PFSK-1 (cell line): ENCODE results near the gene CCDC47.

Experiments
- FOXP2 ChIP-seq: optimal IDR thresholded peaks from 2 replicates; pipeline ENCODE3; 2011; ENCODE audit warnings: borderline replicate concordance, control low read depth, inconsistent platforms; ENCODE audit not compliant: insufficient read depth; ENCODE audit errors: extremely low read length, extremely low read depth
- POLR2AphosphoS5 ChIP-seq: IDR thresholded peaks from 2 replicates; pipeline ENCODE4 v1.6.1; 2012; ENCODE audit warnings: low read depth, mild to moderate bottlenecking, control low read depth, low read length, moderate library complexity
- SIN3A ChIP-seq: IDR thresholded peaks from 2 replicates; pipeline ENCODE4 v1.6.1; 2012; ENCODE audit warnings: mild to moderate bottlenecking, low read length, moderate library complexity, borderline replicate concordance; ENCODE audit not compliant: insufficient read depth
- TAF1 ChIP-seq: IDR thresholded peaks from 2 replicates; pipeline ENCODE4 v1.6.1; 2012; ENCODE audit warnings: low read length, control low read depth, borderline replicate concordance; ENCODE audit not compliant: insufficient read depth
- TF ChIP-seq, protein P1 (sequence below), 2 experiments: IDR thresholded peaks; 2 replicates each; pipeline versions ENCODE4 v1.6.1 to v1.8.0; 2011 to 2012; ENCODE audit warnings: low read depth in 2 of 2, low read length in 2 of 2, control low read depth in 1 of 2, inconsistent platforms in 1 of 2, mild to moderate bottlenecking in 1 of 2, moderate library complexity in 1 of 2; ENCODE audit not compliant: insufficient read depth in 1 of 2

Gene CCDC47

DNA sequence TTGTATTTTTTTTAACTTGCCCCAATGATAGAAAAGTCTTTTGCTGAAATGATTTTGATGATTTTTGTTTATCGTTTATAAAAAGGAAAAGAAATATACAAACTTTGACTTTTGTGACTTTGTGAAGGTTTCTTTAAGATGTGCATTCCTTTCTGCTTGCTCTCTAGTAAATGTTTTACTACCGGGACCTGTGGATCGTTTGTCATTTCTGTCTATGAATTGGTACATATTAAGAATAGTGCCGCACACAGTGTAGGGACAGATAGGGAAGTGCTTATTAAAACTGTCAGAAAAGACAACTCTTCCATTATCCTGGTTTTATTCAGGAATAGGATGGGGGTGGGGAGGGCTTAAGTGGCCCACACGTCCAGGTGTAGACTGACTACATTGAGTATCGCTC lies 45.7 kb upstream of the CCDC47 start:
- TF ChIP-seq FOXP2: no peak

DNA sequence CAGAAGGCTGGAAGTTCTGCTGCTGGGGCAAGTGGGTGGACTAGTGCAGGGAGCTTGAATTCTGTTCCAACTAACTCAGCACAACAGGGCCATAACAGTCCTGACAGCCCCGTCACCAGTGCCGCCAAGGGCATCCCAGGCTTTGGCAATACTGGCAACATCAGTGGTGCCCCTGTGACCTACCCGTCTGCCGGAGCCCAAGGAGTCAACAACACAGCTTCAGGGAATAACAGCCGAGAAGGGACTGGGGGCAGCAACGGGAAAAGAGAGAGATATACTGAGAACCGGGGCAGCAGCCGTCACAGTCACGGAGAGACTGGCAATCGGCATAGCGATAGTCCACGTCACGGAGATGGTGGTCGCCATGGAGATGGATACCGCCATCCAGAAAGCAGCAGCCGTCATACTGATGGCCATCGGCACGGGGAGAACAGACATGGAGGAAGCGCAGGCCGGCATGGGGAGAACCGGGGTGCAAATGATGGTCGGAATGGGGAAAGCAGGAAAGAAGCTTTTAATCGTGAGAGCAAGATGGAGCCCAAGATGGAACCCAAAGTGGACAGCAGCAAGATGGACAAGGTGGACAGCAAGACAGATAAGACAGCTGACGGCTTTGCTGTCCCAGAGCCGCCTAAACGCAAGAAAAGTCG lies 44.5 kb upstream of the CCDC47 start:
- no peak for TF ChIP-seq TAF1
- TF ChIP-seq, protein P1, sequence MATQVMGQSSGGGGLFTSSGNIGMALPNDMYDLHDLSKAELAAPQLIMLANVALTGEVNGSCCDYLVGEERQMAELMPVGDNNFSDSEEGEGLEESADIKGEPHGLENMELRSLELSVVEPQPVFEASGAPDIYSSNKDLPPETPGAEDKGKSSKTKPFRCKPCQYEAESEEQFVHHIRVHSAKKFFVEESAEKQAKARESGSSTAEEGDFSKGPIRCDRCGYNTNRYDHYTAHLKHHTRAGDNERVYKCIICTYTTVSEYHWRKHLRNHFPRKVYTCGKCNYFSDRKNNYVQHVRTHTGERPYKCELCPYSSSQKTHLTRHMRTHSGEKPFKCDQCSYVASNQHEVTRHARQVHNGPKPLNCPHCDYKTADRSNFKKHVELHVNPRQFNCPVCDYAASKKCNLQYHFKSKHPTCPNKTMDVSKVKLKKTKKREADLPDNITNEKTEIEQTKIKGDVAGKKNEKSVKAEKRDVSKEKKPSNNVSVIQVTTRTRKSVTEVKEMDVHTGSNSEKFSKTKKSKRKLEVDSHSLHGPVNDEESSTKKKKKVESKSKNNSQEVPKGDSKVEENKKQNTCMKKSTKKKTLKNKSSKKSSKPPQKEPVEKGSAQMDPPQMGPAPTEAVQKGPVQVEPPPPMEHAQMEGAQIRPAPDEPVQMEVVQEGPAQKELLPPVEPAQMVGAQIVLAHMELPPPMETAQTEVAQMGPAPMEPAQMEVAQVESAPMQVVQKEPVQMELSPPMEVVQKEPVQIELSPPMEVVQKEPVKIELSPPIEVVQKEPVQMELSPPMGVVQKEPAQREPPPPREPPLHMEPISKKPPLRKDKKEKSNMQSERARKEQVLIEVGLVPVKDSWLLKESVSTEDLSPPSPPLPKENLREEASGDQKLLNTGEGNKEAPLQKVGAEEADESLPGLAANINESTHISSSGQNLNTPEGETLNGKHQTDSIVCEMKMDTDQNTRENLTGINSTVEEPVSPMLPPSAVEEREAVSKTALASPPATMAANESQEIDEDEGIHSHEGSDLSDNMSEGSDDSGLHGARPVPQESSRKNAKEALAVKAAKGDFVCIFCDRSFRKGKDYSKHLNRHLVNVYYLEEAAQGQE (IDR thresholded peaks at IDR 0.05; ENCODE audit: insufficient read depth in 1 of 2, low read depth in 2 of 2, low read length in 2 of 2): no peak
- TF ChIP-seq POLR2AphosphoS5: peak; percentile 50; the same call in 1 of the 2 replicates
- no peak for TF ChIP-seq SIN3A
- TF ChIP-seq FOXP2: no peak

DNA sequence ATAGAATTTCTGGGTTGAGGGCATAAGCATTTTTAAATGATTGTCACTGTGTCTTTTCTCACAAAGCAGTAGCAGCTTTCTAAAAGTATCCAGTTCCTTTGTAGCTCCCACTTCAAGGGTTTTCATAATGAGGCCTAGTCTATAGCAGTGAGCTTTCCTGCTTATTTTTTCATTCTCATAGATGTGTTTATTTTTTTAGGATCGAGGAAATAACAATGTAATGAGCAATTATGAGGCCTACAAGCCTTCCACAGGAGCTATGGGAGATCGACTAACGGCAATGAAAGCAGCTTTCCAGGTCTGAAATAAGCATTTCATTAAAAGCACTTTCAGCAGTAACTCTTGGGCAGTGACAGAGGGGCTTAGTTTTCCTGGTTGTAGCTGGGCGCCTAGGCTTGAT lies 43.3 kb upstream of the CCDC47 start:
- TF ChIP-seq SIN3A: no peak
- no peak for TF ChIP-seq FOXP2
- TF ChIP-seq, protein P1 (IDR thresholded peaks at IDR 0.05; ENCODE audit: insufficient read depth in 1 of 2, low read depth in 2 of 2, low read length in 2 of 2): no peak
- TF ChIP-seq POLR2AphosphoS5: no peak

GRCh38 chr17:63816123-63816522 lies 42.7 kb upstream of the CCDC47 start:
- TF ChIP-seq, protein P1 (IDR thresholded peaks at IDR 0.05; ENCODE audit: insufficient read depth in 1 of 2, low read depth in 2 of 2, low read length in 2 of 2): no peak
- no peak for TF ChIP-seq TAF1

DNA sequence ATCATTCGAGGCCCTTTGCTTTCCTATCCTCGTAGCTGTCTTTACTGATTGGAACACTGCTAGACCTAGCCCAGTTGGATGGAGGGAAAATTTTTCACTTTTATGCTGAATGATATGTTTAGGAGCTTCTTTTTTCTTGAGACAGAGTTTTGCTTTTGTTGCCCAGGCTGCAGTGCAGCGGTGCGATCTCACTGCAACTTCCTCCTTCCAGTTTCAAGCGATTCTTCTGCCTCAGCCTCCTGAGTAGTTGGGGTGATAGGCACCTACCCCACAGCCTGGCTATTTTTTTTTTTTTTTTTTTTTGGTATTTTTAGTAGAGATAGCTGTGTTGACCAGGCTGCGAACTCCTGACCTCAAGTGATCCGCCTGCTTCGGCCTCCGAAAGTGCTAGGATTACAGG lies 36.6 kb upstream of the CCDC47 start:
- TF ChIP-seq, protein P1 (IDR thresholded peaks at IDR 0.05; ENCODE audit: insufficient read depth in 1 of 2, low read depth in 2 of 2, low read length in 2 of 2): no peak
- TF ChIP-seq SIN3A (no peak), TAF1 (no peak), POLR2AphosphoS5 (no peak)

DNA sequence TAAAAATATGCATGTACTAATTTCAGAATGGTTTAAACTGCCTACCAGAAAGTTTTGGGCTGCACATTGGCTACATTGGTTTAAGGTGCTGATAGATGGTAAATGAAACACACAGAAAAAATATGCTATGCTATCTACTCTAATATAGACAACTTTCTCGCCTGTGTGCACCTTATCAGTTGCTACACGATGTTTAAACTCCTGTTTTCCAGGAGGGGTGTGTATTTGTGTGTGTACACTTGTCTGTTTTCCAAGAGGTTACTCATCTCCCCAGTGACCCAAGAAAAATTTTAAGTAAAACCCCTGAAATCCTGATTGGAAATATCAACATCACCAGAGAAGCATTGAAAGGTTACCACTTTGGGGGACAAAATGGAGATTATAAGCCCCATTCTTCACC lies 32.2 kb upstream of the CCDC47 start:
- TF ChIP-seq SIN3A (no peak), TAF1 (no peak), FOXP2 (no peak), POLR2AphosphoS5 (no peak)
- TF ChIP-seq, protein P1 (IDR thresholded peaks at IDR 0.05; ENCODE audit: insufficient read depth in 1 of 2, low read depth in 2 of 2, low read length in 2 of 2): no peak
